Uterus (tissue), 2 donors: ENCODE measurements around the gene TATDN3.

Source experiments
- CTCF ChIP-seq, 4 experiments: fragments of 200-600 bp in 2 of 4; fragments of 450-650 bp in 2 of 4; sonication (generic) in 2 of 4; IDR thresholded peaks; one replicate each; pipeline ENCODE4 v1.5.1; 2016 to 2019; ENCODE audit warnings: antibody characterized with exemption in 4 of 4, mild to moderate bottlenecking in 2 of 4, moderate library complexity in 1 of 4
- POLR2A ChIP-seq, 2 donors: fragments of 450-650 bp; IDR thresholded peaks; one replicate each; pipeline ENCODE4 v1.6.1; 2016; ENCODE audit warnings: antibody characterized with exemption in 2 of 2, mild to moderate bottlenecking in 1 of 2, moderate library complexity in 1 of 2

DNA sequence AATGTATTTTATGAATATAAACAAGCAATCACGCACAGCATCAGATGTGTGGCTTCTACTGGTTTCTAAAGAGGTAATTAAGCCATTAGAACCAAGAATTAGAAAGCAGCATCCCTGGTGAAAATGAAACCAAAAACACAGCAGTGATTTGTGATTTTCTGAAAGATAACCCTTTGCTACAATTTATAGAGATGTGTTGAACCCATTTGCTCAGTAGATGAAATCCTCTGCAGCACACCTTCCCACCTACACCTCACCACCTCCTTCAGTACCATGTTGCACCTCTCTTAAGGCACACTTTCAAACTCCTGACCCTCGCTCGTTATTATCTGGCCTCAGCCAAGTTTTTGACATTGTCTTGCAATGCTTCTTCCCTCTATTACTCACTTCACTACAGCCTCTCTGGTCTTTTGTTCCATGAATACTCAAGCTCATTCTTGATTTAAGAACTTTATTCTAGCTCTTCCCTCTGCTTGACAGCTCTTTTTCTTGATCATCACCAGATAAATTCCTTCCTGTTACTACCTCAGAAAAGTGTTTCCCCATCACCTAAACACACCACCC lies 38.7 kb upstream of the TATDN3 start:
- no peak for TF ChIP-seq CTCF (IDR thresholded peaks at IDR 0.05)
- TF ChIP-seq POLR2A (IDR thresholded peaks at IDR 0.05): no peak
